Adipose tissue (tissue), 3 donors: ENCODE results near the gene PNLIPRP1. TPM values are rescaled to one million over a fixed set of nuclear protein-coding genes. Genes with fewer than 3 reads are reported as not detected.

Source experiments
- H3K27ac ChIP-seq: one replicate; pipeline ENCODE4 v1.5.1; 2013; ENCODE audit warnings: low read depth, low read length
- WGBS, 3 donors: extraction: QIAGEN DNeasy Blood & Tissue Kit; methylation state at CpG; one replicate each; pipeline ENCODE4 v1.1.7; 2013; 5-methylcytosine and 5-hydroxymethylcytosine counted together
- polyA plus RNA-seq, 3 donors: library from polyadenylated mRNA; stranded (reverse); fragments of 200-250 nt; gene quantifications; one replicate each; pipeline ENCODE4 v1.2.3, GENCODE V29; 2013
- donor health status: healthy with polysubstance abuse.
- donor health status: Bipolar disorder and iron deficiency.
- donor health status: healthy.

PNLIPRP1 gene
- polyA plus RNA-seq, 3 donors: 0.45 to 3,165 (median 1.2) TPM

- 33 to 87% (median 85%) methylated on average over 7 of the region's 7 CpGs for WGBS, 3 donors
- H3K27ac ChIP-seq: no peak overlapping the region
These were observed 3.8 kb downstream of the PNLIPRP1 start for GRCh38 chr10:116594525-116595035.

DNA sequence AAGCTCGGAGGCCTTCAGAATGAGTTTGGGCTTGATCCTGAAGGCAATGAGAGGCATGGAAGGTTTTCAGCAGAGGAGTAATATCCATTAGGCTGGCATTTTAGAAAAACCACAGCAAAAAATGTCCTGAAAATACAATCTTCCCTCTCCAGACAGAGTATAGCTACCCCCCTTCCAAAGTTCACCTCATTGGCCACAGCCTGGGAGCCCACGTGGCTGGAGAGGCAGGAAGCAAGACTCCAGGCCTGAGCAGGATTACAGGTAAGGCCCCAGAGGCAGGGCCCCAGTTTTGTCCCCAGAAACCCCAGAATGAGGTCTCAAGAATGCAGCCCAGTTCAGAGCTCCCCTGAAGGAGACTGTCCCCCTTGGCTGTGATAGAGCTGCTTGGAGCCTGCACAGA lies 5.3 kb downstream of the PNLIPRP1 start:
- 66 to 75% (median 67%) methylated on average over 2 of the region's 2 CpGs for WGBS, 3 donors
- H3K27ac ChIP-seq: no peak overlapping the region

DNA sequence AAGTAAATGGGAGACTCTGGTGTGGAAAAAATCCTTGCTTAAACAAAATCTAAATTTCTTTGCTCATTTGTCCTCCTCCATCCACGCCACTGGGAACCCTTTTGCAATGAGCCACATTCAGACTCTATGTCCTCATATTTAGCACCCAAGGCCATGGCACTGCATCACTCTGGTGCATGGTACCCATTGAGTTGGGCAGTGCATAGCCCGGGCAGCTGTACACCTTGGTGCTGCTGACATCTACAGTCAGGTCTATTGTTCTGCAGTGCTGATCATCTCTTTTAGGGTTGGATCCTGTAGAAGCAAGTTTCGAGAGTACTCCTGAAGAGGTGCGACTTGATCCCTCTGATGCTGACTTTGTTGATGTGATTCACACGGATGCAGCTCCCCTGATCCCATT lies 6.8 kb downstream of the PNLIPRP1 start:
- 58 to 87% (median 87%) methylated on average over 5 of the region's 5 CpGs for WGBS, 3 donors
- H3K27ac ChIP-seq: no peak overlapping the region

DNA sequence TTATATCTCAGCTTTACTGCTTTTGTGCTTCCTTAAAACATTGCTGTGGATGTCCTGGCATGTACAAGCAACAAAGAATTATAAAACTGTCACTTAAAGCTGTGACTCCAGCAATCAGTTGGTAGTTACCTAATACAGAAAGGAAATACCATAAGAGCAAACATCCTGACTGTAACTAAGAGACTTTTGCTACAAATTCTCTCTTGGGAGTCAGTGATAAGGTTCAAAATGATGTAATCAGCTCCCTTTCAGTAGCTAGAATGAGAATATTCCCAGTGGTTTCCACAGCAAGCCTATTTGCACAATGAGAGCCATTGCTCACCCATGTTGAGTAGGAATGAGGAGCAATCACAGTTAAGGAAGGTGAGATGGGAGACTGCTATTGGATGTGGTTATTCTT lies 7.6 kb downstream of the PNLIPRP1 start:
- H3K27ac ChIP-seq: no peak overlapping the region

- H3K27ac ChIP-seq: no peak overlapping the region
- WGBS, 3 donors: 31 to 62% (median 61%) methylated on average over 5 of the region's 5 CpGs
These were observed 9.2 kb downstream of the PNLIPRP1 start for GRCh38 chr10:116599991-116600390.

- H3K27ac ChIP-seq: no peak overlapping the region
- WGBS, 3 donors: 48 to 88% (median 80%) methylated on average over 10 of the region's 10 CpGs
These were observed 12.1 kb downstream of the PNLIPRP1 start for GRCh38 chr10:116602648-116603400.

- H3K27ac ChIP-seq: no peak overlapping the region
- 38 to 76% (median 70%) methylated on average over 8 of the region's 8 CpGs for WGBS, 3 donors
These were observed 15.3 kb downstream of the PNLIPRP1 start for GRCh38 chr10:116606061-116606483.

- 41 to 74% (median 70%) methylated on average over 6 of the region's 6 CpGs for WGBS, 3 donors
- H3K27ac ChIP-seq: no peak overlapping the region
These were observed 16.6 kb downstream of the PNLIPRP1 start for GRCh38 chr10:116607336-116607735.

DNA sequence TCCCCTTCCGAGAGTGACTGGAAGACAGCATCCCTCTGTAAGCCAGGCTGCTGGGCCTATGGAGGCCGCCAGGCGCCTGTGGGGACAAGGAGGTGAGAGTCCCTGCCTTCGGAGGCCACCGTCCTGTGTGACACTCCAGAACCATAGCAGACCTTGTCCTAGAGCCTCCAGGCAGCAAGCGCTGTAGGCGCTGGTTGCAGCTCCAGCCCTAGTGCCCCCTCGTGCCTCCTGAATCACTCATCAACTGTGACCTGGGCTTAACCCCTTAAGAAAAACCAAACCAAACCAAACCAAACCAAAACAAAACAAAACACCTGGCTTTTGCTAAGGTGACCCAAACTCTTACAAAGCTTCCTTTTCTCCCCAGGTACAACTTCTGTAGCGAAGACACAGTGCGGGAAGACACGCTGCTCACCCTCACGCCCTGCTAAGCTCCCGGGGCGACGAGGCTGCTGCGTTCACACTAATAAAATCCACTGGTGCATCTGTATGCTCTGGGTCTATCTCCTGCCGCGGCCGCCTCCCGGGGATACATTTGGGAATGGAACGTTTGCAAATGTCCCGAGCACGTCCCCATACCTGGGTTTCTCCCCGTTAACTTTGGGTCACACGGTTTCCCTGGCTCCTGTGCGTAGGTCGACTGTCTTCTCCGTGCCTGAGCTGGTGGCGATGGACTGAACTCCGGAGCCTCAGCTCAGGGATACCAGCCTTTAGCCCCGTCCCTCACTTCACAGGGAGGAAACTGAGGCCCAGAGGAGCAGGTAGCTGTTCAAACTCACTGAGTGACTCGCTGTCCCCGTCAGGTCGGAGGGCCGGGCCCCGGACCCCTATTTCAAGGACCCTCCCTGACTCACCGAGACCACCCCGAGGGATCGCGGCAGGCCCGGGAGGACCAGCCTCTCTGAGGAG lies 18.2 kb downstream of the PNLIPRP1 start:
- no peak overlapping the region for H3K27ac ChIP-seq
- 21 to 43% (median 43%) methylated on average over 41 of the region's 41 CpGs for WGBS, 3 donors

GRCh38 chr10:116610443-116611152 lies 19.8 kb downstream of the PNLIPRP1 start:
- 53 to 98% (median 96%) methylated on average over 13 of the region's 13 CpGs for WGBS, 3 donors
- no peak overlapping the region for H3K27ac ChIP-seq

- H3K27ac ChIP-seq: no peak overlapping the region
- WGBS, 3 donors: 43 to 77% (median 57%) methylated on average over 3 of the region's 3 CpGs
These were observed 20.4 kb downstream of the PNLIPRP1 start for GRCh38 chr10:116611153-116611545.

- 52 to 89% (median 89%) methylated on average over 8 of the region's 8 CpGs for WGBS, 3 donors
- H3K27ac ChIP-seq: no peak overlapping the region
These were observed 21.5 kb downstream of the PNLIPRP1 start for GRCh38 chr10:116612107-116612769.

DNA sequence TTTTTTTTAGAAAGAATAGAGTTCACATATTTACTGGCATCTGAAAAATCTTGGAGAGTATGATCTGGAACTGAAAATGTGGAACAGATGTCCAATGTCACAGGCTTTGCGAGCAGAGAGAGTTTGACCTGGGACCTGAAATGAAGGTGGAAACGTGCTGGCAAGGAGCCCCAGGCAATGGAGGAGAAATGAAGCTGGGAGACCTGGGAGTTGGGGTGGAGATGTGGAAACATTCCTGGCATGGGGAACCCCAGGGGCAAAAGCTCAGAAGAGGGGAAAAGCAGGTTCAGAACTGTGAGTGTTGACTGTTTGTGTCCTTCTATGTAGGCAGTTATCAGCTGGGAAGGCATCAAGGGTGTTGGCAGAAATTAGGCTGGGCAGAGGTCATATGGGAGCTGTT lies 22.7 kb downstream of the PNLIPRP1 start:
- 42 to 65% (median 63%) methylated on average over 2 of the region's 2 CpGs for WGBS, 3 donors
- H3K27ac ChIP-seq: no peak overlapping the region

GRCh38 chr10:116614796-116615195 lies 24.0 kb downstream of the PNLIPRP1 start:
- no peak overlapping the region for H3K27ac ChIP-seq
- WGBS, 3 donors: 18 to 47% (median 41%) methylated on average over 2 of the region's 2 CpGs

GRCh38 chr10:116615199-116615776 lies 24.5 kb downstream of the PNLIPRP1 start:
- WGBS, 3 donors: 47 to 95% (median 92%) methylated on average over 3 of the region's 3 CpGs
- H3K27ac ChIP-seq: no peak overlapping the region

- no peak within 1 kb of the TSS for H3K27ac ChIP-seq
- WGBS, 3 donors: 38 to 79% (median 73%) methylated on average over 20 of the region's 20 CpGs
These were observed 30.0 kb downstream of the PNLIPRP1 start, which contains the start of gene PNLIPRP2 for GRCh38 chr10:116620423-116621400. TSS of gene PNLIPRP2 (plus strand) at chr10:116620953.

- H3K27ac ChIP-seq: no peak overlapping the region
- WGBS, 3 donors: 52 to 80% (median 76%) methylated on average over 8 of the region's 8 CpGs
These were observed 30.7 kb downstream of the PNLIPRP1 start for GRCh38 chr10:116621476-116621875.
